GM23248 (cell line): ENCODE data around the gene KRTAP20-2. TPM values are rescaled to one million over a fixed set of nuclear protein-coding genes. Genes with fewer than 3 reads are reported as not detected.

ENCODE experiments used
- DNase-seq: peaks from one replicate; pipeline ENCODE4 v3.0.0-alpha.2; 2015
- H2AFZ ChIP-seq: fragments of 200-600 bp; sonication (generic); 2 replicates; pipeline ENCODE4 v1.6.1; 2016; ENCODE audit warnings: antibody characterized with exemption
- H3F3A ChIP-seq: fragments of 200-600 bp; sonication (generic); 2 replicates; pipeline ENCODE4 v1.6.1; 2016; ENCODE audit warnings: mild to moderate bottlenecking, antibody characterized with exemption, mixed run types; ENCODE audit not compliant: insufficient read depth
- H3K27ac ChIP-seq: fragments of 200-600 bp; sonication (generic); 2 replicates; pipeline ENCODE4 v1.5.1; 2016; ENCODE audit warnings: mild to moderate bottlenecking
- H3K27me3 ChIP-seq: fragments of 200-600 bp; sonication (generic); replicated peaks from 2 replicates; pipeline ENCODE4 v1.6.1; 2016; ENCODE audit warnings: mild to moderate bottlenecking; ENCODE audit not compliant: insufficient read depth
- H3K36me3 ChIP-seq: fragments of 200-600 bp; sonication (generic); 2 replicates; pipeline ENCODE4 v1.6.1; 2016; ENCODE audit warnings: low read depth, mild to moderate bottlenecking
- H3K4me1 ChIP-seq: fragments of 200-600 bp; sonication (generic); 2 replicates; pipeline ENCODE4 v1.6.1; 2016; ENCODE audit warnings: mild to moderate bottlenecking; ENCODE audit not compliant: insufficient read depth
- H3K4me2 ChIP-seq: fragments of 200-600 bp; sonication (generic); one replicate; pipeline ENCODE4 v1.6.1; 2016; ENCODE audit warnings: mild to moderate bottlenecking; ENCODE audit not compliant: unreplicated experiment
- H3K4me3 ChIP-seq: fragments of 200-600 bp; sonication (generic); 2 replicates; pipeline ENCODE4 v1.5.1; 2016; ENCODE audit warnings: mild to moderate bottlenecking
- H3K79me2 ChIP-seq: fragments of 200-600 bp; sonication (generic); 2 replicates; pipeline ENCODE4 v1.6.1; 2016; ENCODE audit warnings: mild to moderate bottlenecking; ENCODE audit not compliant: insufficient read depth
- H3K9ac ChIP-seq: fragments of 200-600 bp; sonication (generic); 2 replicates; pipeline ENCODE4 v1.6.1; 2016; ENCODE audit warnings: mild to moderate bottlenecking
- H3K9me2 ChIP-seq: fragments of 200-600 bp; sonication (generic); 2 replicates; pipeline ENCODE4 v1.6.1; 2016; ENCODE audit warnings: mixed run types, mild to moderate bottlenecking, moderate library complexity; ENCODE audit not compliant: insufficient read depth
- H3K9me3 ChIP-seq: fragments of 200-600 bp; sonication (generic); one replicate; pipeline ENCODE4 v1.6.1; 2017; ENCODE audit warnings: low read depth
- H4K20me1 ChIP-seq: fragments of 200-600 bp; sonication (generic); 2 replicates; pipeline ENCODE4 v1.6.0; 2016; ENCODE audit not compliant: insufficient read depth
- EZH2 ChIP-seq: fragments of 200-600 bp; sonication (generic); IDR thresholded peaks from 2 replicates; pipeline ENCODE4 v1.6.1; 2018; ENCODE audit warnings: antibody characterized with exemption, mild to moderate bottlenecking; ENCODE audit not compliant: insufficient read depth, poor library complexity, severe bottlenecking
- EZH2phosphoT487 ChIP-seq: fragments of 200-600 bp; sonication (generic); IDR thresholded peaks from 2 replicates; pipeline ENCODE4 v1.6.1; 2018; ENCODE audit warnings: antibody characterized with exemption, moderate library complexity, mild to moderate bottlenecking, low read depth; ENCODE audit not compliant: insufficient read depth
- WGBS, 2 experiments: methylation state at CpG; one replicate each; pipeline ENCODE4 v1.1.6; 2015 to 2017; ENCODE audit warnings: low lambda C conversion rate in 2 of 2, low coverage in 1 of 2; ENCODE audit errors: missing lambda C conversion rate in 2 of 2; 5-methylcytosine and 5-hydroxymethylcytosine counted together
- in situ Hi-C: fragments of 300-500 bp; cut with MboI; formaldehyde crosslinking; loops from 2 replicates; pipeline ENCODE4 v1.15.0; 2020
- polyA plus RNA-seq: library from polyadenylated mRNA; unstranded; fragments of >200 nt; fragmentation: Nextera tagmentation; extraction: Ambion mirVana; gene quantifications from 2 replicates; pipeline ENCODE4 v1.2.1, GENCODE V29; 2016
- total RNA-seq: library from RNA; depleted of rRNA; stranded (reverse); fragments of >200 nt; shearing (Covaris generic); gene quantifications from 2 replicates; pipeline ENCODE4 v1.2.3, GENCODE V29; 2014

The KRTAP20-2 gene
- total and polyA plus RNA-seq, 2 experiments from 2014 or later, result not detected

DNA sequence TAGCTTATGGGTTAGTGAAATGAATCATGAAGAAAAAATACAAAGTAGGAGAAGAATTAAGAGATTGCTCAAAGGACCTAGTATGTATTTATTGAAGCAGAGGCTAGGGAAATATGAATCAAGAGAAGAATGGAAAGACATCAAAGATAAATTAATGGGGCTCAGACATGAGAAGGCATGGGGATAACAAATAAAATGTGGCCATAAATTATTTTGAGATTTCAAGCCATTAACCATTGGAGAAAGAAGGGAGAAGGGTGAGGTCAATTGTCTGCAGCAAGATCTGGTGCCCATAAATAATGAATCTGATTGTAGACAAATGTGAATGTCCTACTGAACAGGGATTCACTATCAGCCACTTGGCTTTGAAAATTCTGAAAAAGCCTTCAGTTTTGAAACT, 17.9 kb downstream of the KRTAP20-2 start:
- TF ChIP-seq EZH2phosphoT487 (no peak), EZH2 (no peak)
- H3F3A ChIP-seq, result no peaks in the 10 kb centered on the region
- no peaks in the 10 kb centered on the region for H4K20me1 ChIP-seq
- no peak overlapping the region for H2AFZ ChIP-seq
- H3K9me2 ChIP-seq, result no peaks in the 10 kb centered on the region
- no peak overlapping the region for H3K9ac ChIP-seq
- H3K4me2 ChIP-seq, result no peak overlapping the region
- H3K79me2 ChIP-seq, result no peaks in the 10 kb centered on the region
- no peak overlapping the region for H3K27ac ChIP-seq
- DNase-seq, result no peak
- H3K4me1 ChIP-seq, result no peaks in the 10 kb centered on the region
- no peaks in the 10 kb centered on the region for H3K36me3 ChIP-seq
- no peak overlapping the region for H3K4me3 ChIP-seq
- in situ Hi-C loops, result no loop called here
- H3K27me3 ChIP-seq, result no peaks in the 10 kb centered on the region
- H3K9me3 ChIP-seq, result peaks cover 5% of the 10 kb centered on the region

DNA sequence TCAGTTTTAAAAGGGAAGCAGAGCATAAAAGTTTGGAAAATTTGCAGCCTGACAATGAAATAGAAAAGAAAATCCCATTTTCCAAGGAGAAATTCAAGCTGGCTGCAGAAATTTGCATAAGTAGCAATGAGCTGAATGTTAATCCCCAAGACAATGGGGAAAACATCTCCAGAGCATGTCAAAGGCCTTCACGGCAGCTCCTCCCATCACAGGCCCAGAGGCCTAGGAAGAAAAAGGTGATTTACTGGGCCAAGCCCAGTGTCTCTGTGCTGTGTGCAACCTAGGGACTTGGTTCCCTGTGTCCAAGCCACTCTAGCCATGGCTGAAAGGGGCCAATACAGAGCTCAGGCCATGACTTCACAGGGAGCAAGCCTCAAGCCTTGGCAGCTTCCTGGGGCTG, 33.8 kb downstream of the KRTAP20-2 start:
- no peak for DNase-seq
- no peaks in the 10 kb centered on the region for H3K79me2 ChIP-seq
- H3K9me3 ChIP-seq, result no peaks in the 10 kb centered on the region
- H3K27me3 ChIP-seq, result no peaks in the 10 kb centered on the region
- in situ Hi-C loops, result no loop called here
- no peaks in the 10 kb centered on the region for H4K20me1 ChIP-seq
- H3K4me2 ChIP-seq, result no peak overlapping the region
- no peak overlapping the region for H3K4me3 ChIP-seq
- H3F3A ChIP-seq, result no peaks in the 10 kb centered on the region
- WGBS, 2 experiments, result 22 to 23% methylated on average over 1 of the region's 1 CpG
- no peaks in the 10 kb centered on the region for H3K9me2 ChIP-seq
- TF ChIP-seq EZH2, result no peak
- TF ChIP-seq EZH2phosphoT487, result no peak
- H3K9ac ChIP-seq, result no peak overlapping the region
- no peaks in the 10 kb centered on the region for H3K36me3 ChIP-seq
- H3K4me1 ChIP-seq, result no peaks in the 10 kb centered on the region
- no peak overlapping the region for H2AFZ ChIP-seq
- no peak overlapping the region for H3K27ac ChIP-seq

DNA sequence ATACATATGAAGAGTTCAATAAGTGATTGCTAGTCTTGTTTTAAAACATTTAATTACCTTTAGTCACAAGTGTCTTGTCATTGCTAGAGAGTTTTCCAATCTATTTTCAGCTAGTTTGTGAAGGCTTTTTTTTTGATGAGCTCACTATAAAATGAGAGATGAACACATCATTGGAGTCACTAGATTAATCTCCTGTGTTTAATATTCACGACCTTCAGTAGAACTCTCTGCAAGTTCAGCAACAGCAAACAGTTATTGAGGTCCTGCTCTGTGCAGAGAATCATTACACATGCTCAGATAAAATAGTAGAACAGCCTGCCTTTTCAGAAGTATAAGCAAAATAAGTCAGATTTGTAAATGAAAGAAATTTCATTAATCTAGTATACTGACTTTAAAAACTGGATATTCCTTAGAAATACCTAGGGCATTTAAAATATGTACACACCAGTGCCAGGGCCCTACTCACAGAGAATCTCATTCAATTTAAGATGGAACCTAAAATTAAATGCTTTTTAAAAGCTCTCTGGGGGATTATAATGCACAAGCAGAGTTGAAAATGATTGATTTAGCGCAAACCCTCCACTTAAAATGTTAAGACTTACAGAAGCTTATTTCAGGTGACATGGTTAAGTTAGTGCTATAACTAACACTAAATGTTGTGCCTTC, 38.1 kb downstream of the KRTAP20-2 start:
- H3K9me3 ChIP-seq, result no peaks in the 10 kb centered on the region
- H3K36me3 ChIP-seq, result no peaks in the 10 kb centered on the region
- no peak overlapping the region for H3K4me3 ChIP-seq
- WGBS, 2 experiments, result 10 to 26% methylated on average over 2 of the region's 2 CpGs
- H2AFZ ChIP-seq, result no peak overlapping the region
- no peak overlapping the region for H3K4me2 ChIP-seq
- in situ Hi-C loops, result no loop called here
- TF ChIP-seq EZH2 (no peak), EZH2phosphoT487 (no peak)
- H3K79me2 ChIP-seq, result no peaks in the 10 kb centered on the region
- no peaks in the 10 kb centered on the region for H3F3A ChIP-seq
- no peak overlapping the region for H3K9ac ChIP-seq
- DNase-seq, result no peak
- no peaks in the 10 kb centered on the region for H3K27me3 ChIP-seq
- no peaks in the 10 kb centered on the region for H3K4me1 ChIP-seq
- no peaks in the 10 kb centered on the region for H4K20me1 ChIP-seq
- H3K27ac ChIP-seq, result no peak overlapping the region
- no peaks in the 10 kb centered on the region for H3K9me2 ChIP-seq

DNA sequence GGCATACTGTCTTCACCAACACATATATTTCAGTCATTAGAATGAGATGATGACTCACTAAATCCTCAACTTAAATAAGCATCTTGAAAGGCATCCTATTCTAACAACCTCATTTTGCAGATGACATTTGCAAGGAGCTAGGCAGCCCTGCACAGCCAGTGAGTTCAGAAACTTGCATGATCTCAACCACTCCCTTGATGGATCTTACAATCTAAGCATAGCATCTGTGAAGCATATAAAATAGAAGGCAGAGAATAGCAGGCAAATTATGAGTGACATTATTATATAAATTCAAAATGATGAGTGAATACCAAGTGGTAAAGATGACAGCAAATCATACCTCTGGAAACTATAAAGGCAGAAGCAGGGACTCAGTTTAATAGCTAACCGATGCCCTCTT, 39.3 kb downstream of the KRTAP20-2 start:
- Histone ChIP-seq H3K27me3 (no peaks in the 10 kb centered on the region), H3F3A (no peaks in the 10 kb centered on the region), H3K36me3 (no peaks in the 10 kb centered on the region), H3K9me3 (no peaks in the 10 kb centered on the region), H3K4me2 (no peak overlapping the region), H2AFZ (no peak overlapping the region), H3K9ac (no peak overlapping the region), H3K9me2 (no peaks in the 10 kb centered on the region), H3K4me1 (no peaks in the 10 kb centered on the region), H3K79me2 (no peaks in the 10 kb centered on the region), H3K4me3 (no peak overlapping the region), H3K27ac (no peak overlapping the region), H4K20me1 (no peaks in the 10 kb centered on the region)
- TF ChIP-seq EZH2 (no peak), EZH2phosphoT487 (no peak)
- DNase-seq, result no peak
- WGBS, 2 experiments, result 0 to 4% methylated on average over 1 of the region's 1 CpG
- in situ Hi-C loops, result no loop called here

DNA sequence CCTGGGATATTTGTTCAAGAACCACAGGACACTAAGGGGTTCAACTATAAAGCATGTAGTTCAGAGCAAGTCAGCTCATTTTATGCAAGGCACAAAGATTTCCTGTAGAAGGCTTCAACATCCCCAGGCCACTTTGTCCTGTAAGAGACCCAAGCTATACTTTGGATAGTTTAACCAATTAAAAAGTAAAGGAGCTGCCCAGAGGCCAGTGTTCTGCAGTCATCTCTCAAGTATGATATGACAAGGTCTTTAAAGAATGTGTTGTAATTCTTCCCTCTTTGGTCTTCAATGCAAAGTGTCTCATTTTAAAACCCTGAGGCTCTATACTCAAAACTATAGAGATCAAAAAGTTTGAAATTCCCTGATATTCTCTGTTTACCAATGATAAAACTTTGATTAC, 41.7 kb downstream of the KRTAP20-2 start:
- Histone ChIP-seq H2AFZ (no peak overlapping the region), H3K79me2 (no peaks in the 10 kb centered on the region), H3K4me1 (no peaks in the 10 kb centered on the region), H4K20me1 (no peaks in the 10 kb centered on the region), H3K36me3 (no peaks in the 10 kb centered on the region), H3F3A (no peaks in the 10 kb centered on the region), H3K27ac (no peak overlapping the region), H3K4me2 (no peak overlapping the region), H3K27me3 (no peaks in the 10 kb centered on the region), H3K9me2 (no peaks in the 10 kb centered on the region), H3K9ac (no peak overlapping the region), H3K4me3 (no peak overlapping the region), H3K9me3 (no peaks in the 10 kb centered on the region)
- DNase-seq, result no peak
- in situ Hi-C loops, result no loop called here
- no peak for TF ChIP-seq EZH2
- TF ChIP-seq EZH2phosphoT487, result no peak
